NCI-H2107 (cell line): ENCODE data around the gene PDF.
"Not testable (repeated sequence)": the region's sequence is repeated elsewhere in the genome, so short reads cannot be mapped to it uniquely, and the experiment has no call there.

Experiments
- DNase-seq: peaks from one replicate; lab custom pipeline; 2025; lab: John Stamatoyannopoulos, UW

The PDF gene

DNA sequence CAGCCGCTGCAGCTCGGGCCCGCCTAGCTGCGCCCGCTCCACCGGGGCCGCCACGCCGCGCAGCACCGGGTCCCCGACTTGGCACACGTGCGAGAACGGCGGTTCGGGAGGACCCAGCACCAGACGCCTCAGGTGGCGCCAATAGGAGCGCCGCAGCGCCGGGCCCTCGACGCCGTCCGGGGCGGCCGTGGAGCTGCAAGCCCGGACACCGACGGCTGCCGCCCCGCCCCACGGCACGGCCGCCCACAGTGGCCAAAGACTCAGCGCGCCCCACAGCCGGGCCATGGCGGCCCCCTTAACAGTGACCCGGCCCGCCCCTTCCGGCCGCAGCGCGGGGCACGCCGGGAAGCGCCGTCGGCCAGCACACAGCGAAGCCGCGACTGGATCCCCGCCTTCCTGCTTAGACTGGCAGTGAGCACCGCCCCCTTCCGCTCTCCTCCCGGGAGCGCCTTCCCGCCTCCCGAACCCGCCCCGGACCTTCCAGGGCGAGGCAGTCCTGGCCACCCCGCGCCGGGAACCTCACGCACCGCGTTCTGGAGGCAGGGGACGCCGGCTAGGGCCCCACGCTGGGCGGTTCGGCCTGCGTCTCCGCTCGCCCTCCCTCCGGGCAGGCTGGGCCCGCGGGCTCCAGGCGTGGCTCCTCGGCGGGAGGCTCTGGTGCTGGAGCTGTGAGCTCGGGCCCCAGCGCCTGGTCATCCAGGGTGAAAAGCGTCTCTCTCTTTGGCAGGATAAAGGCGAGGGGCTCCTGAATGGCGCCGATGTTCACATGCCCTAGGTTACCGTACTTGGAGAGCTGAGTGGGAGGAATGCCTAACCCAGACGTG, at the start of gene PDF:
Gene PDF, minus strand, starts transcription at position 303 of the 824 bp plus-strand sequence. Its CDS starts 18 bp downstream, at position 285.
- peak; percentile 87 for DNase-seq

GRCh38 chr16:69378760-69379159, 48.4 kb upstream of the PDF start:
- DNase-seq = no peak

DNA sequence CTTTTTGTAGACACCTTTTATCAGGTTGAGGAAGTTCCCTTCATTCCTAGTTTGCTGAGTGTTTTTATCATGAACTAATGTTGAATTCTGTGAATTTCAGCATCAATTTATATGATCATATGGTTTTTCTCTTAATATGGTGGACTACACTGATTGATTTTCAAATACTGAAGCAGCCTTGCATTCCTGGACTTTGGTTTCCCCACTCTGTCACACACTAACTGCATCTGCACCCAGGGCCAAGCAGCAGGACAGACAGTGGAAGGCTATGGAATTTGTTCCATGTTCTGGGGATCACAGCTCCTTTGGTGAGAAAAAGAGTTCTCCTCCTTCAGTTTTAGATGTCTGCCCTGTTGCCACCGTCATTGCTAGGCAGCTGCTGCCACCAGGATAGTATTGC, 47.6 kb upstream of the PDF start:
- DNase-seq = no peak

GRCh38 chr16:69376393-69377059, 46.1 kb upstream of the PDF start:
- no peak for DNase-seq

DNA sequence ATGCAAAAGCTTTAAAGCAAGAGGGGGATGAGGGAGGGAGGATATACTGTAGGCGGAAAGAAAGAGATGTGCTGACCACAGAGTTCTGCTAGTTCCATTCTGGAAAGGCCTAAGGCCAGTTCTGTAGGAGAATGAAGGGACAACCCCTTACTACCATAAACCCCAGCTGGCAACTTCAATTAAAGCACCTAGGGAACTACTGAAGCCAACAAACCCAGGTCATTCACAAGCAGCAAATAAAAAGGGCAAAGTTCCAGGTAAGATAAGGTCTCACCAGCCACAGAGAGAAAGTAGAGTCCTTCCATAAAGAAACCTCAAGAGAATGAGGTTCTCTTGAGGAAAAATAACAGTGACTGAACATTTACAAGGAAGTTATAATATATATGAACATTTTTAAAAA, 42.6 kb upstream of the PDF start:
- no peak for DNase-seq

DNA sequence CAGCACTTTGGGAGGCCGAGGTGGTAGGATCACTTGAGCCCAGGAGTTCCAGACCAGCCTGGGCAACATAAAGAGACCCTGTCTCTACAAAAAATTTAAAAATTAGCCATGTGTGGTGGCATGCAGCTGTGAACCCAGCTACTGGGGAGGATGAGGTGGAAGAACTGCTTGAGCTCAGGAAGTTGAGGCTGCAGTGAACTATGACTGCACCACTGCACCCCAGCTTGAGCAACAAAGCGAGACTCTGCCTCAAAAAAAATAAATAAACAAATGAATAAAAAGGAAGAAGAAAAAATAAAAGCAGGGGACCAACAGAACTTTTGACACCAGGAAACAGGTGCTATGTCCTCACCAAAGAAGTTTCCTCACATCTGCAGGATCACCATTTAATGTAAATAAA, 41.2 kb upstream of the PDF start:
- DNase-seq = no peak

DNA sequence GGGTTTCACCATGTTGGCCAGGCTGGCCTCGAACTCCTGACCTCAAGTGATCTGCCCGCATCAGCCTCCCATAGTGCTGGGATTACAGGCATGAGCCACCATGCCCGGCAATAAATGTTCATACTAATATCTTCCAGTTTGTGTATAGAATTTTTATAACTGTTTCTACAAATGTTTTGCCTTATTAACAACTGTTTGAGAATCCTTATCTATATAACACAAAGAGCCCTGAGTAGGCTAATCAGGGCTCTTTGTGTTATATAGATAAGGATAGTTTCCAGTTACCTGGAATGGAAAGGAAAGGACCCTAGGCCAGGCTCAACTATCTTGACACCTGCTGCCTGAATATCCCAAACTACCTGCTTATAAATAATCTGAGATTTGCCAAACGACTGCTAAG, 38.5 kb upstream of the PDF start:
- no peak for DNase-seq

- no peak for DNase-seq
Measured at GRCh38 chr16:69367980-69368379, 37.6 kb upstream of the PDF start.

- DNase-seq = no peak
Measured at GRCh38 chr16:69366431-69366830, 36.0 kb upstream of the PDF start.

GRCh38 chr16:69365901-69366300, 35.5 kb upstream of the PDF start:
- DNase-seq = no peak

- DNase-seq = no peak
Measured at GRCh38 chr16:69364088-69364487, 33.7 kb upstream of the PDF start.

DNA sequence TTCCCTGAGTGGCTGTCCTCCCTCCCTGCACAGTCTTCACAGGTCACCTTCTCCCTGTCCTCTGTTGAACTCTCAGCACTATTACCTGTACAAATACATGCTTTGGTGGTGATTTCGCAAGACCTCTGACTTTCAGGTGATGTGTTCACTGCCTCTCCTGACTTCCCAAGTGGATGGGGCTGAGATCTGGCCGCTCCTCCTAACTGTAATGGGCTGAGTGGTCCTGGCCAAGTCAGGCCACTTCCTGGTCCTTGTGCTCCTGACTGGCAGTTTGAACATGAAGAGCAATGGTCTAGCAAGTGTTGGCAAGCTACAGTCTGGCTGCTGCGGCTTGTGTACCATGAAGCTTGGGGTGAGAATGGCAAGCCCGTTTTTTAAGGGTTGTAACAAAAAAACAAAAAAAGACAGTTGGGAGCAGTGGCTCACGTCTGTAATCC, 32.9 kb upstream of the PDF start:
- DNase-seq = no peak

DNA sequence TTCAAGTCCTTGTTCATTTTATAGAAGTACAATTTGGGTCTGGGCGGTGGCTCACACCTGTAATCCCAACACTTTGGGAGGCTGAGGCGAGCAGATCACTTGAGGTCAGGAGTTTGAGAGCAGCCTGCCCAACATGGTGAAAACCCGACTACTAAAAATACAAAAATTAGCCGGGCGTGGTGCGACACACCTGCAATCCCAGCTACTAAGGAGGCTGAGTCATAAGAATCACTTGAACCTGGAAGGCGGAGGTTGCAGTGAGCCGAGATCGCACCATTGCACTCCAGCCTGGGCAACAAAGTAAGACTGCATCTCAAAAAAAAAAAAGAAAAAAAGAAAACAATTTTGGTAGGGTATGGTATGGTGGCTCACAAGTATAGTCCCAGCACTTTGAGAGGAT, 29.7 kb upstream of the PDF start:
- not testable (repeated sequence) for DNase-seq

DNA sequence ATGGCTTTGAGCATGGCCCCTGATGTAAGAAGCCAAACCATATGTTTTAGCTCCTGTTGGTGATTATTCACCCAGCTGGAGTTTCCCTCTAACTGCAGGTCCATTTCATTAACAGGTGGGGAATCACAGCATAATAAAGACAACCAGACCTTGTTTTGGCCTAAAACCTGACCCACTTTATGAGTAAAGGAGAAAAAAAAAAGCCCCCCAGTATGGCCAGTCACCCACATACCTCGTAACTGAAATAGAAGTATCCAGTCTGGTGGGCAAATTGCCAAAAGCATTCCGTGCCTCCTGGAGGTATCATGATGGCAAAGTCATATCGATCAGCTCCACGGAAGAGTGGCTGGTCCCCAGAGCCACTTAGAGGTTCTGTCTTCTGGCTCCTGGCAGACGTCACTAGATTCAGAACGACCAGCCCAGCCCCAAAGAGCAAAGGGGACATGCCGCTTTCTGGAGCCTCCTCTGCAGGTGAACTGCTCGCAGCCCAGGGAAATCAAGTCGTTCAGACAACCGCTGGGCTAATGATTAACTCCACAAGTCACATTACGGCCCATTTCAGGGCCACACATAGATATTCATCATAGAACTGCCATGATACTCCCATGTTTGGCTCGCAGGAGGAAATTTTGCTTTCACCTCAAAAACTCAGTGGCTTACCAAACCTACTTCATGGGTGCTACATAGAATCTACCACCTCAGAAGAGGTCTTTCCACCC, 21.1 kb upstream of the PDF start, which contains the start of gene TMED6:
Gene TMED6, minus strand, starts transcription at position 478 of the 719 bp plus-strand sequence. Its CDS starts 33 bp downstream, at position 445.
- DNase-seq = no peak

DNA sequence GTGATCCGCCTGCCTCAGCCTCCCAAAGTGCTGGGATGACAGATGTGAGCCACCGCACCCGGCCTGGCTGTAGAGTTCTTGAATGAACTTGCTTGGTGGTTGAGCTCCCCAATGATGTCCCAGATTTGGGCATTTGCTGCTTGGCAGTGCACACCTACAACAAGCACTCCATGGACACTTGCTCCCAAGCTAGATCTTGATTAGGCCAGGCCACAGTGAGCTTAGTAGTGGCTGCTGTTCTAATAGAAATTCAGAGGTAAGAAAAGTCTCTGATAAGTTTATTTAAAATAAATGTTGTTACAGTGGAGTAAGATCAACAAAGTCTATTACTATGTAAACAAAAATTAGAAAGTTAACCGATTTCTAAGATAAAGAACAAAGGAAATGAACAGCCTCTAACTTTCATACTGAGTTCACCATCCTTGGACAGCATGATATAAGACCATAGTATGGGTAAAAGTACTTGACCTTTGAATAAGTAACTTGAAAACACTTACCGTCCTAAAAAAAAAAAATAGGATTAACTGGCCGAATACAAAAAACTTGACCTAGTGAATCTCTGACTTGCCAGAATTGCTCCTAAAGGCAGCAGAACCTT, 20.2 kb upstream of the PDF start:
- DNase-seq = no peak

GRCh38 chr16:69349536-69349935, 19.1 kb upstream of the PDF start:
- no peak for DNase-seq

DNA sequence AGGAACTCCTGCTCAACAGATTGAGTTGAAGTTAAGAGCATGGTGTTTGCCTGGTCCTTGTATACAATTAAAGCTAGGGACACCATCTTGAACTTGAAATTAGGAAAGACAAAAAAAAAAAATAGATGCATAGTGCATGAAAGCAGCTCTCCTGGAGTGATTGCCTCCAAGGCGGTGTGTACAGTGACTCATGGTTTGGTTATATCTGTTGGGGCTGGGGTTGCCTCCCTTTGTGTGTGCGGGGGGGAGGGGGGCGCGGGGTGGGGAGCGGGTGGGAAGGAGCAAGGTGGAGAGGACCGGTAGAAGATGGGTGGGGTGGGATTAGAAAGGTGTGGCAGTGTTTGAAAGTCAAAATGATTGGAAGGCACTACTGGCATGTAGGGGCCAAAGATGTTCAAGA, 17.8 kb upstream of the PDF start:
- DNase-seq = no peak

GRCh38 chr16:69346683-69347082, 16.3 kb upstream of the PDF start:
- no peak for DNase-seq

- DNase-seq = no peak
Measured at GRCh38 chr16:69345923-69346322, 15.5 kb upstream of the PDF start.

DNA sequence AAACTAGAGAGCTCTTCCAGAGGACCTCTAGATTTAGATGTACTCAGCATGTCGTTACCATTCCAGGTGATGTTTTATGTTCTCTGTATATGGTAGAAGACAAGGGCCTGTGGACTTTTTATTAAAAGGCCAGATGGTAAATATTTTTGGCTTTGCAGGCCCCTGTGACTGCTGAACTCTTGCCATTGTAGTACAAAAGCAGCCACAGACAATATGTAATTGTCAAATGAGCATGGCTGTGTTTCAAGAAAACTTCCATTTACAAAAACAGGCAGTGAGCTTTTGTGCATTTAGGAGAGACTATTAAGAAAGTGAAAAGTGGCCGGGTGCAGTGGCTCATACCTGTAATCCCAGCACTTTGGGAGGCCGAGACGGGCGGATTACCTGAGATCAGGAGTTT, 13.8 kb upstream of the PDF start:
- DNase-seq = no peak

DNA sequence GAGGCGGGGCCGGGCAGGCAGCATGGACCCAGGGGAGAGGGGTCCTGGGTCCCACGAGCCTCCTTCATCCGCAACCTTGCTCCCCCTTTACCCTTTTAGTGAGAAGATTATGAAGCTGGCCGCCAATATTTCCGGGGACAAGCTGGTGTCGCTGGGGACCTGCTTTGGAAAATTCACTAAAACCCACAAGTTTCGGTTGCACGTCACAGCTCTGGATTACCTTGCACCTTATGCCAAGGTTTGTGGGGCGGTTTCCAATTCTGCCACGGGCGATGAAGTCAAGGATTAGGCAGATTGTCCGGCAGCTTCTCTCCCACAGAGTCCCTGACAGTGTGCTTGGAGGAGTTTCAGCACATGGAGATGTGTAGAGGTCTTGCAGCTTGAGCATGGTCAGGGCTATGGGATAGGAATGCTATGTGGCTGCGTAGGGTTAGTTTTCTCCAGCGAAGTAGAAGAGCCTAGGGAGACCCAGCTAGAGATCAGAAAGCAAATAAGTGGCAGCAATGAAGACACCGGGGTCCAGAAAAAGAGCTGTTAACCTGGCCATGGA, 9.8 kb upstream of the PDF start:
- no peak for DNase-seq
